HEK293T (cell line): ENCODE results near the gene BMPER.

Experiments
- CTCF ChIA-PET: fragments of 350-600 bp; formaldehyde crosslinking; extraction: SDS; loops from one replicate; lab custom pipeline; 2021; ENCODE audit warnings: antibody characterized with exemption, inconsistent platforms; lab: Yijun Ruan, JAX
- POLR2A ChIA-PET: fragments of 350-600 bp; formaldehyde crosslinking; extraction: SDS; loops from one replicate; lab custom pipeline; 2020; ENCODE audit warnings: antibody characterized with exemption, inconsistent platforms; lab: Yijun Ruan, JAX
- DNase-seq: peaks from one replicate; pipeline ENCODE4 v3.0.0; 2012; ENCODE audit warnings: mixed read lengths; ENCODE audit errors: extremely low spot score
- ARNT ChIP-seq: fragments of 450-650 bp; IDR thresholded peaks from 2 replicates; pipeline ENCODE4 v1.6.1; 2017; ENCODE audit warnings: mild to moderate bottlenecking
- BHLHE40 ChIP-seq: fragments of 450-650 bp; IDR thresholded peaks from 2 replicates; pipeline ENCODE4 v1.6.1; 2016; ENCODE audit warnings: mild to moderate bottlenecking, moderate library complexity, borderline replicate concordance
- CTBP1 ChIP-seq: fragments of 450-650 bp; IDR thresholded peaks from 2 replicates; pipeline ENCODE4 v1.6.1; 2016; ENCODE audit warnings: borderline replicate concordance
- ELF4 ChIP-seq: fragments of 450-650 bp; IDR thresholded peaks from 2 replicates; pipeline ENCODE4 v1.6.1; 2017; ENCODE audit warnings: antibody characterized with exemption
- FOXA1 ChIP-seq: fragments of 450-650 bp; IDR thresholded peaks from 2 replicates; pipeline ENCODE4 v1.6.1; 2016; ENCODE audit warnings: mild to moderate bottlenecking
- FOXK2 ChIP-seq: fragments of 450-650 bp; IDR thresholded peaks from 2 replicates; pipeline ENCODE4 v1.6.1; 2016; ENCODE audit warnings: mild to moderate bottlenecking
- FOXM1 ChIP-seq: fragments of 450-650 bp; IDR thresholded peaks from 2 replicates; pipeline ENCODE4 v1.6.1; 2017; ENCODE audit warnings: mild to moderate bottlenecking, borderline replicate concordance
- HDGF ChIP-seq: fragments of 450-650 bp; IDR thresholded peaks from 2 replicates; pipeline ENCODE4 v1.6.1; 2017; ENCODE audit warnings: antibody characterized with exemption, borderline replicate concordance
- L3MBTL2 ChIP-seq: fragments of 450-650 bp; conservative IDR thresholded peaks from 2 replicates; pipeline ENCODE4 v1.6.1; 2016; ENCODE audit warnings: mild to moderate bottlenecking
- LEF1 ChIP-seq: fragments of 450-650 bp; IDR thresholded peaks from 2 replicates; pipeline ENCODE4 v1.6.1; 2017; ENCODE audit warnings: mild to moderate bottlenecking, borderline replicate concordance
- NFRKB ChIP-seq: fragments of 450-650 bp; IDR thresholded peaks from 2 replicates; pipeline ENCODE4 v1.6.1; 2016; ENCODE audit warnings: mild to moderate bottlenecking, moderate library complexity
- SP1 ChIP-seq: fragments of 450-650 bp; IDR thresholded peaks from 2 replicates; pipeline ENCODE4 v1.6.1; 2017
- SUZ12 ChIP-seq: fragments of 450-650 bp; IDR thresholded peaks from 2 replicates; pipeline ENCODE4 v1.6.1; 2016; ENCODE audit warnings: mild to moderate bottlenecking
- TARDBP ChIP-seq: fragments of 450-650 bp; IDR thresholded peaks from 2 replicates; pipeline ENCODE4 v1.6.1; 2016
- ZNF384 ChIP-seq: fragments of 450-650 bp; IDR thresholded peaks from 2 replicates; pipeline ENCODE4 v1.6.1; 2016
- TF ChIP-seq, protein P1 (sequence below): fragments of 450-650 bp; IDR thresholded peaks from 2 replicates; pipeline ENCODE4 v1.6.1; 2016

Gene BMPER

GRCh38 chr7:33940503-33940902 is 35.2 kb downstream of the BMPER start:
- CTCF ChIA-PET, result no interaction called here
- POLR2A ChIA-PET, result no interaction called here
- TF ChIP-seq BHLHE40 (no peak), ELF4 (no peak), SP1 (no peak), FOXA1 (no peak), ZNF384 (no peak), L3MBTL2 (no peak), SUZ12 (no peak), NFRKB (no peak), HDGF (no peak), FOXM1 (no peak)
- TF ChIP-seq, protein P1, sequence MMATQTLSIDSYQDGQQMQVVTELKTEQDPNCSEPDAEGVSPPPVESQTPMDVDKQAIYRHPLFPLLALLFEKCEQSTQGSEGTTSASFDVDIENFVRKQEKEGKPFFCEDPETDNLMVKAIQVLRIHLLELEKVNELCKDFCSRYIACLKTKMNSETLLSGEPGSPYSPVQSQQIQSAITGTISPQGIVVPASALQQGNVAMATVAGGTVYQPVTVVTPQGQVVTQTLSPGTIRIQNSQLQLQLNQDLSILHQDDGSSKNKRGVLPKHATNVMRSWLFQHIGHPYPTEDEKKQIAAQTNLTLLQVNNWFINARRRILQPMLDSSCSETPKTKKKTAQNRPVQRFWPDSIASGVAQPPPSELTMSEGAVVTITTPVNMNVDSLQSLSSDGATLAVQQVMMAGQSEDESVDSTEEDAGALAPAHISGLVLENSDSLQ, result no peak
- DNase-seq, result no peak

DNA sequence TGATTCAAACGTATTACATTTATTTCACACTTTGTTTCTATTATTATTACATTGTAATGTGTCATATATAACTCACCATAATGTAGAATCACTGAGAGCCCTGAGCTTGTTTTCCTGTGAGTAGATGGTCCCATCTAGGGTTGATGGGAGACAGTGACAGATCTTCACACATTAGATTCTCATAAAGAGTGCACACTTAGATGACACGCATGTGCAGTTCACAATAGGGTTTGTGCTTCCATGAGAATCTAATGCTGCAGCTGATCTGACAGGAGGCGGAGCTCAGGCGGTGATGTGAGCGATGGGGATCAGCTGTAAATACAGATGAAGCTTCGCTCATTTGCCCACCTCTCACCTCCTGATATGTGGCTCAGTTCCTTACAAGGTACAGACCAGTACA is 36.1 kb downstream of the BMPER start:
- ChIA-PET POLR2A (no interaction called here), CTCF (interaction anchor here (1.0 kb wide), 1 partner anchor 9 kb away, joined by 6 read pairs; no protein-coding TSS in a partner anchor)
- DNase-seq, result no peak
- TF ChIP-seq TARDBP, result no peak
- no peak for TF ChIP-seq L3MBTL2

GRCh38 chr7:33946094-33946699 is 40.9 kb downstream of the BMPER start:
- DNase-seq, result no peak
- TF ChIP-seq, protein P1, result no peak
- TF ChIP-seq ELF4 (no peak), L3MBTL2 (no peak)
- ChIA-PET CTCF (interaction anchor here (0.7 to 2.4 kb wide), 2 partner anchors 14 to 15 kb away, joined by 5 to 9 read pairs; no protein-coding TSS in a partner anchor), POLR2A (no interaction called here)

DNA sequence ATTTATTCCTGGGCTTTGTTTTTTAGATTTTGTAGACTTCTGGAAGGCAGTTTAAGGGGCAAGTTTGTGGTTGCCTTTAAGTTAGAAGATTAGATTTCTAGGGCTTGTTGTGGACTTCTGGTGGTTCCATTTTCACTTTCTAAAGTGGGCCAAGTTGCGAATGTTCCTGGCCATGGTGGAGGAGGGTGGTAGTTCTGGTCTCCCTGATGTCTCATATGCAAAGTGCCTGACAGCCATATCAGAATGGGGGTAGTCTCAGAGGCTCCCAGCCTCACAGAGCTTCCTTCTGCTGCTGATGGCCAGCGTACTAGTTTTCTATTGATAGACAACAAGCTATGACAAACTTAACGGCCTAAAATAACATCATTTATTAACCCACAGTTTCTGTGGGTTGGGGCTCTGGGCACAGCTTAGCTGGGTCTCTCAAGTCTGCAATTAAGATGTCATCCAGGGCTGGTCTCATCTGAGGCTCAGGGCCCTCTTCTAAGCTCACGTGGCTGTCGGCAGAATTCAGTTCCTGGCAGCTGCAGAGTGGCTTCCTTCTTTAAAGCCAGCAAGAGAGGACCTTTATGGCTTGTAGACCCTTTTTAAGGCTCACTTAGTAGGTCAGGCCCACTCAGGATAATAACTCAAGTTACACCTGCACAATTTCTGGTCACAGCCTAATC is 44.8 kb downstream of the BMPER start:
- no peak for DNase-seq
- ChIA-PET CTCF (interaction anchor here (1.8 kb wide), 1 partner anchor 17 kb away, joined by 6 read pairs; no protein-coding TSS in a partner anchor), POLR2A (no interaction called here)
- TF ChIP-seq FOXA1, result no peak
- TF ChIP-seq TARDBP, result no peak
- no peak for TF ChIP-seq NFRKB
- TF ChIP-seq SP1, result no peak
- TF ChIP-seq BHLHE40, result no peak
- TF ChIP-seq ELF4, result no peak
- no peak for TF ChIP-seq SUZ12

GRCh38 chr7:33952824-33953223 is 47.5 kb downstream of the BMPER start:
- CTCF ChIA-PET, result interaction anchor here (0.7 kb wide), 1 partner anchor 21 kb away, joined by 3 read pairs; no protein-coding TSS in a partner anchor
- DNase-seq, result no peak
- TF ChIP-seq CTBP1, result no peak
- TF ChIP-seq L3MBTL2, result no peak
- TF ChIP-seq FOXK2, result no peak
- TF ChIP-seq HDGF, result no peak
- no peak for TF ChIP-seq ELF4
- TF ChIP-seq SP1, result no peak
- TF ChIP-seq, protein P1, result no peak
- no peak for TF ChIP-seq ZNF384
- no peak for TF ChIP-seq ARNT
- TF ChIP-seq FOXM1, result no peak
- TF ChIP-seq FOXA1, result no peak
- no peak for TF ChIP-seq BHLHE40
- no peak for TF ChIP-seq NFRKB
- no peak for TF ChIP-seq SUZ12
- POLR2A ChIA-PET, result no interaction called here

DNA sequence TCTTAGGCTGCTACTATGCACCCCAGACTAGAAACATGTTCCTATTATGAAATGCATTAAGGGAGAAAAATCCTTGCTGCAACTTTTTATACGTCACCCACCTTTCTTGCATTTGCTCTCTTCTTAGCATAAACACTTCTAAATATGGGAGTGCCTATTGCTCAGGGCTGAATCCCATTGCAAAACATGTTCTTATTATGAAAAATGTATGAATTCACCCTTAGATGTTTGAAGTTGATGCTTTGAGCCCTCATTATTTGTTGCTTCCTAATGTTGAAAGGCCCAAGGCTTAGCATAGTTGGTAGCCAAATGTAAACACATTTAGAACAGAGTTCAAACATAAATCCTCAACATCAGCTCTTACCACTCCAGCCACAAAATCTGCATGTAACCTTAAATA is 52.8 kb downstream of the BMPER start:
- TF ChIP-seq CTBP1 (no peak), HDGF (no peak), SP1 (no peak), FOXM1 (no peak), ELF4 (no peak), BHLHE40 (no peak), ARNT (no peak), ZNF384 (no peak), NFRKB (no peak), TARDBP (no peak), LEF1 (no peak)
- TF ChIP-seq, protein P1, result no peak
- CTCF ChIA-PET, result no interaction called here
- DNase-seq, result no peak
- POLR2A ChIA-PET, result no interaction called here
